Measurements from ENCODE around the gene ARL2BP.
"Not testable (repeated sequence)": the region's sequence is repeated elsewhere in the genome, so short reads cannot be mapped to it uniquely, and the experiment has no call there.

Gene ARL2BP
- total RNA-seq = 41.7 to 93.0 (median 65.7) reads per million in 17 experiments

GRCh38 chr16:57244767-57245471 is at the start of gene ARL2BP:
Gene ARL2BP, plus strand, starts transcription at chr16:57245259. Its CDS starts 109 bp downstream, at chr16:57245368.
- peak; percentile 99 for DNase-seq

- no peak for DNase-seq
These were observed 48.8 kb upstream of the ARL2BP start for GRCh38 chr16:57196286-57196685.

GRCh38 chr16:57196753-57197152 is 48.3 kb upstream of the ARL2BP start:
- DNase-seq = no peak

DNA sequence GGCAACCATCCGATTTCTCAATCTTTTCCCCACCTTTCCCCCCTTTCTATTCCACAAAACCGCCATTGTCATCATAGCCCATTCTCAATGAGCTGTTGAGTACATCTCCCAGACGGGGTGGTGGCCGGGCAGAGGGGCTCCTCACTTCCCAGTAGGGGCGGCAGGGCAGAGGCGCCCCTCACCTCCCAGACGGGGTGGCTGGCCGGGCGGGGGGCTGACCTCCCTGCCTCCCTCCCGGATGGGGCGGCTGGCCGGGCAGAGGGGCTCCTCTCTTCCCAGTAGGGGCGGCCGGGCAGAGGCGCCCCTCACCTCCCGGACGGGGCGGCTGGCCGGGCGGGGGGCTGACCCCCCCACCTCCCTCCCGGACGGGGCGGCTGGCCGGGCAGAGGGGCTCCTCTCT is 44.7 kb upstream of the ARL2BP start:
- not testable (repeated sequence) for DNase-seq

GRCh38 chr16:57200926-57201325 is 44.1 kb upstream of the ARL2BP start:
- DNase-seq = not testable (repeated sequence)

- no peak for DNase-seq
These were observed 42.8 kb upstream of the ARL2BP start for GRCh38 chr16:57202095-57202886.

- DNase-seq = no peak
These were observed 41.6 kb upstream of the ARL2BP start for GRCh38 chr16:57203451-57203850.

GRCh38 chr16:57204675-57205074 is 40.4 kb upstream of the ARL2BP start:
- no peak for DNase-seq

DNA sequence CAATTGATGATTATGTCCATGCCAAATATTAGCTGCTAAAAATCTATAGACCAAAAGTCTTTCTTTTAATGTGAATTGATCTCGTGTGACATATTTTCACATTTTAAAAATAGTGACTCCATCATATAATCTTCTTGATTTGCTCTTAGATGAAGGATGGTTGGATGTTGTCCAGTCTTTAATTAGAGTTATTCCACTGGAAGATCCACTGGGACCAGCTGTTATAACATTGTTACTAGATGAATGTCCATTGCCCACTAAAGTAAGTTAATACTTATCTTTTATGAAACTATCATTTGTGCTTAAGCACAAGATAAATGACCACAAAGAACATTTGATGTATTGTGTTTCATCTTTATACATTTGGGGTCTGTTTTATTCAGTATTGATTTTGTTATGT is 36.1 kb upstream of the ARL2BP start:
- DNase-seq = no peak

DNA sequence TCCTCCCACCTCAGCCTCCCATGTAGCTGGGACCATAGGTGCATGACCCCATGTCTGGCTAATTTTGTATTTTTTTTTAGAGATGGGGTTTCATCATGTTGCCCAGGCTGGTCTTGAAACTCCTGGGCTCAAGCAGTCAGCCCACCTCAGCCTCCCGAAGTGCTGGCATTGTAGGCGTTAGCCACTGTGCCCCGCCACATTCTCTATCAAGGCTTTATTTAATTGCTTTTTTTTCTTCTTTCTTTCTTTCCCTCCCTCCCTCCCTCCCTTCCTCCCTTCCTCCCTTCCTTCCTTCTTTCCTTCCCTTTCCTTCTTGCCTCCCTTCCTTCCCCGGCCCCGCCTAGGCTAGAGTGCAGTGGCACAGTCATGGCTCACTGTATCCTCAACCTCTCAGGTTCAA is 35.3 kb upstream of the ARL2BP start:
- no peak for DNase-seq

GRCh38 chr16:57213462-57213861 is 31.6 kb upstream of the ARL2BP start:
- no peak for DNase-seq

DNA sequence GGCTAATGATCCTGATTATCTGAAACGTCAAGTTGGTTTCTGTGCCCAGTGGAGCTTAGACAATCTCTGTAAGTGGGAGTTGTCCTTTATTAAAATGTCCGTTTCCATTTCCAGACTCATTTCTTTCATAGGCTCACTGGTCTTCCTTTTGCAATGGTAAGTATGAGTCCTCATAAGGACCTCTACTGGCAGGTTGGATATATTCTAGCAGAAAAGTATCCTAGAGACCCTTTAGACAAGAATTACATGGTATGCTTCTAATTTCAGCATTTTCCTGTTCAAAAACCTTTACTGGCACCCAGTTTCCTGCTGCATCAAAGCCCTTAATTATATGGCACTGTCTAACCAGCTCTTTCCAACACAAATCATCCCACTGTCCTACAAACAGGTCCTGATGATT is 28.1 kb upstream of the ARL2BP start:
- no peak for DNase-seq

- no peak for DNase-seq
These were observed 22.0 kb upstream of the ARL2BP start for GRCh38 chr16:57223057-57223456.

DNA sequence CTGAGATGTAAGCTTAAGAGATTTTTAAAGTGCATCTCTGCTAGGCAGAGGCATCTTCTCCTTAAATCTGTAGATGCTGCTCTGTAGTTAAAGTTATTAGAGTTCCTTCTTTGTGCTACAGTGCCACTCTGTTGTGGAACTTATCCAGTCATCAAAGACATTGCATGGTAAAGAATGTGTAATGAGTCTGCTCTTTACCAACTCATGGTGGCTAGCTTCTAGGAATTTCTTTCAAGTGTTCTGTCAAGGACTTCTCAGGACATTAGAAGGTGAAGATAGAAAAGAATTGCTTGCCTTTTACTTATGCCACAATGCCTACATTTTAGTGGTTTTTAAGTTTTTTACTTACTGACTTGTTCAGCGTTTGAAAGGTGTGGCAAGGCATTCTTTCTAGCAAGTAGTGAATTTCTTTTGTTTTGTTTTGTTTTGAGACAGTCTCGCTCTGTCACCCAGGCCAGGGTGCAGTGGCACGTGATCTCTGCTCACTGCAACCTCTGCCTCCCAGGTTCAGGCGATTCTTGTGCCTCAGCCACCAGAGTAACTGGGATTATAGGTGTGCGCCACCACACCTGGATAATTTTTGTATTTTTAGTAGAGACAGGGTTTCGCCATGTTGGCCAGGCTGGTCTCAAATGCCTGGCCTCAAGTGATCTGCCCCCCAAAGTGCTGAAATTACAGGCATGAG is 20.3 kb upstream of the ARL2BP start:
- no peak for DNase-seq

DNA sequence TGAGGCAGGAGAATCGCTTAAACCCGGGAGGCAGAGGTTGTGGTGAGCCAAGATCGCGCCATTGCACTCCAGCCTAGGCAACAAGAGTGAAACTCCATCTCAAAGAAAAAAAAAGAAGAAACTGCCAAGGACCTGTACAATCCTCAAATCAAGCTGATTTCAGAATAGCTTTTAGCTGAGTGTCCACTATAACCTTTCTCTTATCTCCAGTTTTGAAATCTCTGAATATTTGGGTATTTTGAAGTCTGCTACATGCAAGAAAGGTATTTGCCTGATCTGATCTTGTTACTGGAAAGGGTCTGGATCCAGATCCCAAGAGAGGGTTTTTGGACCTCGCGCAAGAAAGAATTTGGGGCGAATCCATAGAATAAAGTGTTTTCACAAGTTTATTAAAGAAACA is 19.1 kb upstream of the ARL2BP start:
- no peak for DNase-seq

DNA sequence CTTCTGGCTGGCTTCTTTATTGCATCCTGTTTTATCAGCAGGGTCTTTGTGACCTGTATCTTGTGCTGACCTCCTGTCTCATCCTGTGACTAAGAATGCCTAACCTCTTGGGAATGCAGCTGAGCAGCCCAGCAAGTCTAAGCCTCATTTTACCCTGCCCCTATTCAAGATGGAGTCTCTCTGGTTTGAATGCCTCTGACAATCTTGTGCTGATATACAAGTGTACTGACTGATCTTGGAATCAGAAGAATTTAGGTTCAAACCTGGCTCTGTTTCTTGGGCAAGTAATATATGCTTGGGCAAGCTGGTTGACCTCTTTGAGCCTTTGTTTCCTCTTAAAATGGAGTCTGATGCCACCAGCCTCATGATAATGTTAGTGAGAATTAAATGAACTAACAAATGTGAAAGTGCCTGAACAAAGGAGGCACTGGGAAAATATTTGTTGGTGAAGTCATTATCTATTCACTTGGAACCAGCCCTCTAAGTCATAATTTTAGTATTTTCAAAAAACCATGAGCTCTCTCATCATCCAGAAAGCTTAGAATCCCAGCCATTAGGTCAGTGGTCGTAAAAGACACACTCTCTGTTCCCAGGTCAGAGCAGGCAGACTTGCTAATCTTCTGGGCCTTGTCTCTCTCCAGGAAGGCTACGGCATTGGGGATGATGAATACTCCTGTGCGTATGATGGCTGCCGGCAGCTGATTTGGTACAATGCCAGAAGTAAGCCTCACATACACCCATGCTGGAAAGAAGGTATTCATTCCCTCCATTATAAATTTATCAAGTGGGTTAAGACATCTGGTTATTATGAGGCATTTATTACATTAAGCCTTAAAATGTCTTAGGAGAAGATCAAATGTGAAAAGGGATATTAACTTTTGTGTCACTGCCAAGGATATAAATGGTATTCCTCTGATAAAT is 18.1 kb upstream of the ARL2BP start:
- no peak for DNase-seq

DNA sequence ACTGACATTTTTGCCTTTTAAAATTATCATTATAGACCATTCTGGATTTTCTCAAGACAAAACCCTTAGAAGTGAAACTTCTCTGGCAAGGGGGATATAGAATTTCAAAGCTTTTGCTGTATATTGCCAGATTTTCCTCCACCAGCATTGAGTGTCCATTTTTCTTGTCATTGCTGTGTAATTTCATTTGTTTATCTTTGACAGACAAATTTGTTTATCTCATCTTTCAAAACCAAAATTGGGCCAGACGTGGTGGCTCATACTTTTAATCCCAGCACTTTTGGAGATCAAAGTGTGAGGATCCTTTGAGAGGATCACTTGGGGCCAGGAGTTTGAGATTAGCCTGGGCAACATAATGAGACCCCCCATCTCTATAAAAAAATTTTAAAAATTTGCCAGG is 16.0 kb upstream of the ARL2BP start:
- no peak for DNase-seq

DNA sequence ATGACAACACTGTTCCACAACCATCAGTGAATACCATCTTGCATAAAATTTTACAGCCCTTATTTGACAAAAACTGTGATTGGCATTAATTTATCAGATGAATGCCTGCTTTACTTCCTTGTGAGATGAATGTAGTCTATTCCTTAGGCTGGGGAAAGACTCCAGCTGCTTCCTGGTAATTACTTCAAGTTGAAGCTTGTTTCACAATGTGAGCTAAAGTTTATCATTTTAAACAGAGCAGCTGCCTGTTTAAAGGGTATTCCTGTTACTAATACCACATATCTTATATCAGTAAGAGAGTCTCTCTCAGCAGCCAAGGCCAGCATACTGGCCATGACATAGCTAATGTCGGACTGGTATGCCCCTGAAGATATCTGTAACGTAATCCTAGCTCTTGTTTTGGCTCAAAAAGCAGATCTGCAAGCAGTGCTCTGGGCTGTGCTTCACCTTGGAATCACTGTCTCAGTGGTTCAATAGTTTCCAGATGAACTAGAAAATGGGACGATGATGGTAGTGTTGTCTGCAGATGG is 13.2 kb upstream of the ARL2BP start:
- no peak for DNase-seq

DNA sequence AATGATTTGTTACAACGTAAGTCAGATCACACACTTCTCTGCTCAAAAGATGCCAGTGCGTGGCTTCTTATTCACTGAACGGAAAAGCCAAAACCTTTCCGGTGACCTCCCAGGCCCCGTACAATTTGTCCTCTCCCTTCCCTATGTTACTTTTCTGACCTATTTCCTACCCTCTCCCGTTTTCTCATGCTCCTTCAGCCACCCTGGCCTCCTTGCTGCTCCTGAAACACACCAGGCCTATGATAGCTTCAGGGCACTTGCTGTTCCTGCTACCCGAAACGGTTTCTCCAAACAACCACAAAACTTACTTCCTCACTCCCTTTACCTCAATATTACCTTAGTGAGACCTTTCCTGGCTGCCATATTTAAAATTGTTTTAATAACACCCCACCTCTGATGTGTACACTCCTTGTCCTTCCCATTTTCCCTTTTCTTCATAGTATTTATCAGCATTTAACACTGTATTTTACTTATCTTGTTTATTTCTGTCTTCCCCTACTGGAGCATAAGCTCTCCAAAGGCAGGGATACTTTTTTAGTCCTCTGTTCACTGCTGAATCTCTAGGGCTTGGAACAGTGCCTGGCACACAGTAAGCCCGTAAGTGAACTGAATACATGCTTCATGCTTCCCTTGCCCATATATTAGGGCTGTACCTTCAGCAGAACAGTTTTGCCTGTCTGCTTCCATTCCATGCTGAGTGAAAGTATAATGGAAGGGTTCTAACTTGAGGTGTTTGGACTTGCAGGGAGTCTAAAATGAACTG is 10.9 kb upstream of the ARL2BP start:
- DNase-seq = no peak

- no peak for DNase-seq
These were observed 10.4 kb upstream of the ARL2BP start for GRCh38 chr16:57234707-57235092.

Measured in suppressor macrophage (primary cell).